Hepatocyte (in vitro differentiated cells): ENCODE results near the gene SLC38A2.

Experiments used
- EZH2 ChIP-seq: fragments of 200-600 bp; sonication (generic); IDR thresholded peaks from 2 replicates; pipeline ENCODE4 v1.6.1; 2016; ENCODE audit warnings: antibody characterized with exemption, mild to moderate bottlenecking, borderline replicate concordance
- EZH2phosphoT487 ChIP-seq: fragments of 200-600 bp; sonication (generic); IDR thresholded peaks from one replicate; pipeline ENCODE4 v1.6.1; 2018; ENCODE audit warnings: antibody characterized with exemption, mild to moderate bottlenecking, low read depth, moderate library complexity; ENCODE audit not compliant: unreplicated experiment, severe bottlenecking

DNA sequence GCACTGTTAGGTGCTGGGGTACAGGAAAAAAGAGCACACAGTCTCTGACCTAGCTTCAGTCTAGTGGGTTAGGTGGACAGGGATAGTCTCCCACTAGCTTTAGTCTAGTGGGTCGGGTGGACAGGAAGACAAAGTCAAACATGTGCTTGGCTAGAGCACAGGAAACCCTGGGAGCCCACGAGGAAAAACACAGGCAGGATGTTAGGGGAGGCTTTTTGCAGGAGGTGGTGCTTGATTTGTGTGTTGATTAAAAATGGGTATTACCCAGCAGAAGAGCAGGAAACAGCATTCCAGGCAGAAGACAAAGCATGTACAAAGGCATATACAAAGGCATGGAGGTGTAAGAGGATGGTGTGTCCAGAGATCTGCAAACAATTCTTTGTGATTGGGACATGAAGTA lies 23.3 kb downstream of the SLC38A2 start:
- TF ChIP-seq EZH2phosphoT487: no peak
- no peak for TF ChIP-seq EZH2
